ENCODE results near the gene MROH2A. TPM values are rescaled to one million over a fixed set of nuclear protein-coding genes. Genes with fewer than 3 reads are reported as not detected.

Gene MROH2A
- total RNA-seq, 1 experiment from 2014 or later = not detected

GRCh38 chr2:233822101-233822771 is 44.1 kb downstream of the MROH2A start (continued):
- no peak for TF ChIP-seq REST (IDR thresholded peaks at IDR 0.05; ENCODE audit: low read depth)

GRCh38 chr2:233822781-233823730 is 44.9 kb downstream of the MROH2A start:
- no TSS peak for BruUV-seq (replicated peaks)
- no peak overlapping the region for H2AFZ ChIP-seq (ENCODE audit: low read depth, low read length, poor library complexity, severe bottlenecking)
- no peaks in the 10 kb centered on the region for H3K9me3 ChIP-seq (ENCODE audit: control insufficient read depth in 1 of 2, insufficient read depth in 1 of 2, low read depth in 1 of 2, low read length in 2 of 2)
- DNase-seq (ENCODE audit: low read depth, low spot score) (no peak), ATAC-seq (no peak)
- H4K20me1 ChIP-seq (ENCODE audit: insufficient read depth) = no peaks in the 10 kb centered on the region
- RAD21 ChIA-PET (ENCODE audit: low non-redundant PET in 1 of 2, low total read pairs in 2 of 2, uncharacterized antibody in 2 of 2, unreplicated experiment in 2 of 2) = no interaction called here
- CTCF ChIA-PET = no interaction called here
- no peak overlapping the region for H3K9ac ChIP-seq (ENCODE audit: low read length)
- H3K4me3 ChIP-seq (replicated peaks in 1 of 2; ENCODE audit: low read depth in 1 of 2, low read length in 2 of 2) = no peak overlapping the region
- H3K4me1 ChIP-seq (ENCODE audit: control insufficient read depth in 1 of 2, insufficient read depth in 2 of 2, low read length in 2 of 2) = no peaks in the 10 kb centered on the region
- intact Hi-C loops (cut with micrococcal nuclease) = no loop called here
- no peak for TF ChIP-seq CEBPB (IDR thresholded peaks at IDR 0.05; ENCODE audit: low read depth)
- TF ChIP-seq POLR2A (IDR thresholded peaks at IDR 0.05; ENCODE audit: borderline replicate concordance, extremely low read depth, insufficient read depth, insufficient read length) = no peak
- no peak for TF ChIP-seq SRF (IDR thresholded peaks at IDR 0.05; ENCODE audit: low read depth)
- no peak for TF ChIP-seq EZH2phosphoT487 (IDR thresholded peaks at IDR 0.05; ENCODE audit: borderline replicate concordance)
- no peak for TF ChIP-seq FOSL1 (IDR thresholded peaks at IDR 0.05; ENCODE audit: low read depth)
- TF ChIP-seq ELF1 (IDR thresholded peaks at IDR 0.05; ENCODE audit: borderline replicate concordance, low read depth) = no peak
- H3K4me2 ChIP-seq (ENCODE audit: low read length) = no peak overlapping the region
- H3K36me3 ChIP-seq (ENCODE audit: control insufficient read depth in 1 of 2, insufficient read depth in 2 of 2, low read length in 2 of 2) = no peaks in the 10 kb centered on the region
- H3K79me2 ChIP-seq (ENCODE audit: insufficient read depth, low read length) = no peaks in the 10 kb centered on the region
- no peaks in the 10 kb centered on the region for H3K9me2 ChIP-seq (ENCODE audit: insufficient read depth)
- no peak overlapping the region for H3K27ac ChIP-seq (ENCODE audit: low read depth, low read length)
- no peaks in the 10 kb centered on the region for H3K27me3 ChIP-seq (ENCODE audit: insufficient read depth, low read length)
- POLR2A ChIA-PET = no interaction called here

Data from HCT116 (cell line).